Naive B cell (primary cell): Measurements from ENCODE around the gene ZNF469. TPM values are rescaled to one million over a fixed set of nuclear protein-coding genes. Genes with fewer than 3 reads are reported as not detected.

Source experiments
- ATAC-seq, 2 donors: fragments of 150-1000 bp; cut with Tn5 transposase; 2 replicates each; pipeline ENCODE4 v1.10.0; 2021; ENCODE audit warnings: low read depth in 2 of 2, mild to moderate bottlenecking in 2 of 2, moderate library complexity in 2 of 2
- DNase-seq: peaks from one replicate; pipeline ENCODE4 v3.0.0; 2022
- H3K27ac Mint-ChIP-seq, 6 donors: one replicate each; pipeline ENCODE4 v1.8.0; 2020 to 2022; ENCODE audit warnings: mild to moderate bottlenecking in 6 of 6, mixed read lengths in 6 of 6, moderate library complexity in 5 of 6, inconsistent platforms in 2 of 6
- H3K27me3 Mint-ChIP-seq, 3 donors: one replicate each; pipeline ENCODE4 v1.8.0; 2021 to 2022; ENCODE audit warnings: mixed read lengths in 3 of 3, mild to moderate bottlenecking in 1 of 3
- H3K36me3 Mint-ChIP-seq, 2 donors: one replicate each; pipeline ENCODE4 v1.8.0; 2020 to 2022; ENCODE audit warnings: mixed read lengths in 2 of 2, inconsistent platforms in 1 of 2, mild to moderate bottlenecking in 1 of 2
- H3K4me1 Mint-ChIP-seq, 3 donors: one replicate each; pipeline ENCODE4 v1.8.0; 2020 to 2022; ENCODE audit warnings: mixed read lengths in 3 of 3, inconsistent platforms in 1 of 3, mild to moderate bottlenecking in 1 of 3, moderate library complexity in 1 of 3
- H3K4me3 Mint-ChIP-seq, 8 donors: one replicate each; pipeline ENCODE4 v1.8.0; 2020 to 2022; ENCODE audit warnings: mild to moderate bottlenecking in 8 of 8, mixed read lengths in 8 of 8, moderate library complexity in 8 of 8, inconsistent platforms in 2 of 8
- H3K9me3 Mint-ChIP-seq, 7 donors: one replicate each; pipeline ENCODE4 v1.8.0; 2020 to 2022; ENCODE audit warnings: mixed read lengths in 7 of 7, mild to moderate bottlenecking in 5 of 7, inconsistent platforms in 2 of 7, moderate library complexity in 1 of 7
- polyA plus RNA-seq, 6 donors: library from polyadenylated mRNA; unstranded; fragments of 300-500 nt; fragmentation: Illumina TruSeq; gene quantifications; one replicate each; pipeline ENCODE4 v1.2.3, GENCODE V29; 2021; ENCODE audit warnings: low read depth in 6 of 6

ZNF469 gene
- polyA plus RNA-seq, 6 donors from 2014 or later: 0.08 to 0.44 (median 0.15) TPM; not detected in 1

GRCh38 chr16:88391144-88391850, 8.5 kb downstream of the ZNF469 start:
- H3K4me1 Mint-ChIP-seq: no peaks in the 10 kb centered on the region

GRCh38 chr16:88392111-88392510, 9.4 kb downstream of the ZNF469 start:
- Mint-ChIP-seq H3K36me3 (no peaks in the 10 kb centered on the region), H3K9me3 (no peaks in the 10 kb centered on the region), H3K4me3 (no peak overlapping the region), H3K27me3 (peaks cover 7 to 53% (median 35%) of the 10 kb centered on the region in 3 donors), H3K4me1 (no peaks in the 10 kb centered on the region), H3K27ac (no peak overlapping the region)
- DNase-seq (no peak), ATAC-seq (no peak)

More at GRCh38 chr16:88391144-88391850, 8.5 kb downstream of the ZNF469 start:
- Mint-ChIP-seq H3K9me3 (no peaks in the 10 kb centered on the region), H3K27me3 (peaks cover 10 to 60% (median 41%) of the 10 kb centered on the region in 3 donors), H3K27ac (no peak overlapping the region), H3K4me3 (no peak overlapping the region), H3K36me3 (no peaks in the 10 kb centered on the region)
- no peak for DNase-seq
- no peak for ATAC-seq

- DNase-seq (no peak), ATAC-seq (no peak)
- H3K27me3 Mint-ChIP-seq: peaks cover 7 to 53% (median 35%) of the 10 kb centered on the region in 3 donors
- peak overlapping the region in 1 of 6 donors; percentile 14 for H3K27ac Mint-ChIP-seq
- H3K4me3 Mint-ChIP-seq: no peak overlapping the region
- no peaks in the 10 kb centered on the region for H3K36me3 Mint-ChIP-seq
- peaks cover 0 to 4% (median 0%) of the 10 kb centered on the region in 7 donors for H3K9me3 Mint-ChIP-seq
- H3K4me1 Mint-ChIP-seq: no peaks in the 10 kb centered on the region
Measured at GRCh38 chr16:88392616-88393015, 9.9 kb downstream of the ZNF469 start.

- Mint-ChIP-seq H3K4me3 (no peak overlapping the region), H3K36me3 (no peaks in the 10 kb centered on the region), H3K9me3 (peaks cover 0 to 6% (median 0%) of the 10 kb centered on the region in 7 donors), H3K4me1 (peaks cover 0 to under 1% (median 0%) of the 10 kb centered on the region in 3 donors), H3K27me3 (peaks cover 7 to 48% (median 35%) of the 10 kb centered on the region in 3 donors), H3K27ac (no peak overlapping the region)
- DNase-seq (no peak), ATAC-seq (no peak)
Measured at GRCh38 chr16:88393034-88393433, 10.3 kb downstream of the ZNF469 start.

GRCh38 chr16:88393571-88393970, 10.8 kb downstream of the ZNF469 start:
- Mint-ChIP-seq H3K27me3 (peaks cover 7 to 48% (median 35%) of the 10 kb centered on the region in 3 donors), H3K9me3 (peaks cover 0 to 10% (median 0%) of the 10 kb centered on the region in 7 donors), H3K4me3 (no peak overlapping the region), H3K4me1 (peaks cover 0 to 4% (median 0%) of the 10 kb centered on the region in 3 donors), H3K36me3 (no peaks in the 10 kb centered on the region), H3K27ac (no peak overlapping the region)
- DNase-seq: no peak
- no peak for ATAC-seq

GRCh38 chr16:88394426-88394825, 11.7 kb downstream of the ZNF469 start:
- DNase-seq (no peak), ATAC-seq (no peak)
- H3K9me3 Mint-ChIP-seq: peaks cover 0 to 10% (median 0%) of the 10 kb centered on the region in 7 donors
- H3K4me3 Mint-ChIP-seq: no peak overlapping the region
- H3K4me1 Mint-ChIP-seq: peaks cover 0 to 4% (median 0%) of the 10 kb centered on the region in 3 donors
- H3K27ac Mint-ChIP-seq: peak overlapping the region in 1 of 6 donors; percentile 42
- peaks cover 7 to 42% (median 29%) of the 10 kb centered on the region in 3 donors for H3K27me3 Mint-ChIP-seq
- H3K36me3 Mint-ChIP-seq: no peaks in the 10 kb centered on the region

- Mint-ChIP-seq H3K4me1 (peaks cover 0 to 4% (median 0%) of the 10 kb centered on the region in 3 donors), H3K9me3 (peaks cover 0 to 10% (median 0%) of the 10 kb centered on the region in 7 donors), H3K27me3 (peaks cover 7 to 27% (median 14%) of the 10 kb centered on the region in 3 donors), H3K27ac (no peak overlapping the region), H3K36me3 (no peaks in the 10 kb centered on the region), H3K4me3 (no peak overlapping the region)
- ATAC-seq: no peak
- no peak for DNase-seq
Measured at GRCh38 chr16:88395669-88396584, 13.2 kb downstream of the ZNF469 start.

GRCh38 chr16:88398170-88398873, 15.6 kb downstream of the ZNF469 start:
- Mint-ChIP-seq H3K9me3 (peaks cover 0 to 18% (median 0%) of the 10 kb centered on the region in 7 donors), H3K27me3 (peaks cover 0 to 11% (median 9%) of the 10 kb centered on the region in 3 donors), H3K27ac (peak overlapping the region in 1 of 6 donors; percentile 80), H3K36me3 (no peaks in the 10 kb centered on the region), H3K4me3 (no peak overlapping the region), H3K4me1 (peaks cover 0 to 4% (median 0%) of the 10 kb centered on the region in 3 donors)
- DNase-seq (no peak), ATAC-seq (no peak)

GRCh38 chr16:88398874-88399178, 16.1 kb downstream of the ZNF469 start:
- H3K4me3 Mint-ChIP-seq: no peak overlapping the region
- H3K9me3 Mint-ChIP-seq: peaks cover 0 to 18% (median 0%) of the 10 kb centered on the region in 7 donors
- H3K4me1 Mint-ChIP-seq: peaks cover 0 to 4% (median 0%) of the 10 kb centered on the region in 3 donors
- no peaks in the 10 kb centered on the region for H3K36me3 Mint-ChIP-seq
- DNase-seq (no peak), ATAC-seq (no peak)
- H3K27ac Mint-ChIP-seq: no peak overlapping the region
- H3K27me3 Mint-ChIP-seq: peaks cover 0 to 11% (median 9%) of the 10 kb centered on the region in 3 donors

GRCh38 chr16:88400186-88400585, 17.4 kb downstream of the ZNF469 start:
- no peak overlapping the region for H3K4me3 Mint-ChIP-seq
- DNase-seq (no peak), ATAC-seq (no peak)
- no peak overlapping the region for H3K27ac Mint-ChIP-seq
- peaks cover 0 to 4% (median 2%) of the 10 kb centered on the region in 3 donors for H3K4me1 Mint-ChIP-seq
- H3K36me3 Mint-ChIP-seq: no peaks in the 10 kb centered on the region
- H3K9me3 Mint-ChIP-seq: peaks cover 0 to 18% (median 0%) of the 10 kb centered on the region in 7 donors
- H3K27me3 Mint-ChIP-seq: peaks cover 0 to 24% (median 11%) of the 10 kb centered on the region in 3 donors

- Mint-ChIP-seq H3K27ac (peak overlapping the region in 1 of 6 donors; percentile 4), H3K4me3 (no peak overlapping the region), H3K4me1 (peaks cover 0 to 4% (median 2%) of the 10 kb centered on the region in 3 donors), H3K27me3 (peaks cover 0 to 26% (median 11%) of the 10 kb centered on the region in 3 donors), H3K9me3 (peaks cover 0 to 18% (median 0%) of the 10 kb centered on the region in 7 donors), H3K36me3 (no peaks in the 10 kb centered on the region)
- no peak for ATAC-seq
- DNase-seq: no peak
Measured at GRCh38 chr16:88401604-88402246, 19.0 kb downstream of the ZNF469 start.

- no peaks in the 10 kb centered on the region for H3K36me3 Mint-ChIP-seq
- H3K9me3 Mint-ChIP-seq: peaks cover 0 to 14% (median 0%) of the 10 kb centered on the region in 7 donors
- H3K27ac Mint-ChIP-seq: no peak overlapping the region
- peaks cover 0 to 26% (median 11%) of the 10 kb centered on the region in 3 donors for H3K27me3 Mint-ChIP-seq
- DNase-seq (no peak), ATAC-seq (no peak)
- no peak overlapping the region for H3K4me3 Mint-ChIP-seq
- H3K4me1 Mint-ChIP-seq: peaks cover 0 to 4% (median 3%) of the 10 kb centered on the region in 3 donors
Measured at GRCh38 chr16:88402551-88403240, 19.9 kb downstream of the ZNF469 start.
